OCI-LY3 (cell line): Measurements from ENCODE around the gene LOXHD1.

Source experiments
- H2AFZ ChIP-seq: fragments of 200-600, 300-600 bp; shearing (Covaris generic); 2 replicates; pipeline ENCODE4 v1.6.0; 2014; ENCODE audit warnings: antibody characterized with exemption, low read depth, low read length
- H3K27ac ChIP-seq: fragments of 200-600, 300-600 bp; sonication (generic); 2 replicates; pipeline ENCODE4 v1.5.1; 2014; ENCODE audit warnings: mild to moderate bottlenecking, low read length, moderate library complexity, mixed read lengths
- H3K27me3 ChIP-seq: fragments of 200-600, 300-600 bp; sonication (generic); 2 replicates; pipeline ENCODE4 v1.6.1; 2014; ENCODE audit warnings: low read depth, low read length, mixed read lengths
- H3K36me3 ChIP-seq: fragments of 200-600, 300-600 bp; sonication (generic); replicated peaks from 2 replicates; pipeline ENCODE3; 2014; ENCODE audit warnings: low read depth, low read length, mixed read lengths
- H3K4me1 ChIP-seq: fragments of 300-600, 200-600 bp; sonication (generic); 2 replicates; pipeline ENCODE4 v1.6.1; 2014; ENCODE audit warnings: low read length, mixed read lengths
- H3K4me2 ChIP-seq: fragments of 200-600, 300-600 bp; sonication (generic); 2 replicates; pipeline ENCODE4 v1.6.1; 2014; ENCODE audit warnings: low read length, mixed read lengths
- H3K4me3 ChIP-seq: fragments of 300-600, 200-600 bp; sonication (generic); 2 replicates; pipeline ENCODE4 v1.5.1; 2014; ENCODE audit warnings: antibody characterized with exemption, mild to moderate bottlenecking, low read length, moderate library complexity
- H3K79me2 ChIP-seq: fragments of 300-600, 200-600 bp; shearing (Covaris generic); 2 replicates; pipeline ENCODE4 v1.6.1; 2014; ENCODE audit warnings: mild to moderate bottlenecking, low read length, mixed read lengths
- H3K9ac ChIP-seq: fragments of 300-600, 200-600 bp; shearing (Covaris generic); 2 replicates; pipeline ENCODE4 v1.6.0; 2014; ENCODE audit warnings: mild to moderate bottlenecking, low read length, moderate library complexity
- H3K9me3 ChIP-seq: fragments of 200-600, 300-600 bp; shearing (Covaris generic); 2 replicates; pipeline ENCODE4 v1.6.1; 2014; ENCODE audit warnings: low read length, mixed read lengths; ENCODE audit not compliant: insufficient read depth
- H4K20me1 ChIP-seq: fragments of 200-600, 300-600 bp; sonication (generic); 2 replicates; pipeline ENCODE4 v1.6.1; 2016; ENCODE audit warnings: low read length, mixed read lengths; ENCODE audit not compliant: insufficient read depth
- EZH2phosphoT487 ChIP-seq: fragments of 200-600 bp; shearing (Covaris generic); IDR thresholded peaks from 2 replicates; pipeline ENCODE4 v1.6.1; 2018; ENCODE audit warnings: antibody characterized with exemption, mixed run types, low read depth
- TF ChIP-seq, protein P1 (sequence below): fragments of 200-600, 300-600 bp; sonication (generic); IDR thresholded peaks from 2 replicates; pipeline ENCODE4 v1.5.1; 2014; ENCODE audit warnings: antibody characterized with exemption, low read length, low read depth

Gene LOXHD1

DNA sequence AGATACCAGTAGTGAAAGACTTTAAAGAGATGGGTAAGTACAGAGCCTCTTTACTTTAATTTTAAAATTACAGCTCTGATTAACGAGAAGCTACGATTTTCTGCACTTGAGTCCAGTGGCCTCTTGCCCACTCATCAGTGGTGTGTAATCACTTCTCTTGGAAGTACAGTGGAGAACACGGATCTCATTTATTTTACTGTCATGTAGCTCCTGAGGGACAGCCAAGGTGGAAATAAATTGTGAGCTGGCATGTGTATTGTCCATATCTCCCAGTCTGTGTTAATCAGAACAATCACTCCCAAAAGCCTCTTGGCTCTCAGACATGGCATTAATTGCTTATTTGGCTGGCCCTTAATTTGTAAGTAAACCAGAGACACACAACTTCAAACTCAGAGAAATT is 69.4 kb downstream of the LOXHD1 start:
- no peak overlapping the region for H3K27ac ChIP-seq
- H4K20me1 ChIP-seq = no peaks in the 10 kb centered on the region
- no peak overlapping the region for H2AFZ ChIP-seq
- H3K4me1 ChIP-seq = no peaks in the 10 kb centered on the region
- no peak overlapping the region for H3K4me3 ChIP-seq
- H3K9me3 ChIP-seq = no peaks in the 10 kb centered on the region
- H3K27me3 ChIP-seq = peaks cover 66% of the 10 kb centered on the region
- H3K79me2 ChIP-seq = no peaks in the 10 kb centered on the region
- no peaks in the 10 kb centered on the region for H3K36me3 ChIP-seq
- TF ChIP-seq, protein P1, sequence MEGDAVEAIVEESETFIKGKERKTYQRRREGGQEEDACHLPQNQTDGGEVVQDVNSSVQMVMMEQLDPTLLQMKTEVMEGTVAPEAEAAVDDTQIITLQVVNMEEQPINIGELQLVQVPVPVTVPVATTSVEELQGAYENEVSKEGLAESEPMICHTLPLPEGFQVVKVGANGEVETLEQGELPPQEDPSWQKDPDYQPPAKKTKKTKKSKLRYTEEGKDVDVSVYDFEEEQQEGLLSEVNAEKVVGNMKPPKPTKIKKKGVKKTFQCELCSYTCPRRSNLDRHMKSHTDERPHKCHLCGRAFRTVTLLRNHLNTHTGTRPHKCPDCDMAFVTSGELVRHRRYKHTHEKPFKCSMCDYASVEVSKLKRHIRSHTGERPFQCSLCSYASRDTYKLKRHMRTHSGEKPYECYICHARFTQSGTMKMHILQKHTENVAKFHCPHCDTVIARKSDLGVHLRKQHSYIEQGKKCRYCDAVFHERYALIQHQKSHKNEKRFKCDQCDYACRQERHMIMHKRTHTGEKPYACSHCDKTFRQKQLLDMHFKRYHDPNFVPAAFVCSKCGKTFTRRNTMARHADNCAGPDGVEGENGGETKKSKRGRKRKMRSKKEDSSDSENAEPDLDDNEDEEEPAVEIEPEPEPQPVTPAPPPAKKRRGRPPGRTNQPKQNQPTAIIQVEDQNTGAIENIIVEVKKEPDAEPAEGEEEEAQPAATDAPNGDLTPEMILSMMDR = no peak
- TF ChIP-seq EZH2phosphoT487 = no peak
- no peak overlapping the region for H3K4me2 ChIP-seq
- H3K9ac ChIP-seq = no peak overlapping the region

DNA sequence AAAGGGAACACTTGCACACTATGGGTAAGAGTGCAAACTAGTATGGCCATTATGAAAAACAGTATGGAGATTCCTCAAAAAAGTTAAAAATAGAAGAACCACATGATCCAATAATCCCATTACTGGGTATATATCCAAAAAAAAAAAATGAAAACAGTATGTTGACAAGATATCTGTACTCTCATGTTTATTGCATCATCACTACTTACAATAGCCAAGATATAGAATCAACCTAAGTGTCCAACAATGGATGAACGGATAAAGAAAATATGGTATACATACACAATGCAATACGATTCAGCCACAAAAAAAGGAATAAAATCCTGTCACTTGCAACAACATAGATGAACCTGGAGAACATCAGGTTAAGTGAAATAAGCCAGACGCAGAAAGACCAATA is 73.3 kb downstream of the LOXHD1 start:
- H3K27me3 ChIP-seq = peaks cover 66% of the 10 kb centered on the region
- H4K20me1 ChIP-seq = no peaks in the 10 kb centered on the region
- no peak for TF ChIP-seq EZH2phosphoT487
- TF ChIP-seq, protein P1 = no peak
- H3K79me2 ChIP-seq = no peaks in the 10 kb centered on the region
- no peak overlapping the region for H3K4me3 ChIP-seq
- H3K4me1 ChIP-seq = no peaks in the 10 kb centered on the region
- no peak overlapping the region for H3K27ac ChIP-seq
- no peak overlapping the region for H3K4me2 ChIP-seq
- no peaks in the 10 kb centered on the region for H3K36me3 ChIP-seq
- H2AFZ ChIP-seq = no peak overlapping the region
- peaks cover 13% of the 10 kb centered on the region; the same call in 1 of the 2 replicates for H3K9me3 ChIP-seq
- no peak overlapping the region for H3K9ac ChIP-seq

DNA sequence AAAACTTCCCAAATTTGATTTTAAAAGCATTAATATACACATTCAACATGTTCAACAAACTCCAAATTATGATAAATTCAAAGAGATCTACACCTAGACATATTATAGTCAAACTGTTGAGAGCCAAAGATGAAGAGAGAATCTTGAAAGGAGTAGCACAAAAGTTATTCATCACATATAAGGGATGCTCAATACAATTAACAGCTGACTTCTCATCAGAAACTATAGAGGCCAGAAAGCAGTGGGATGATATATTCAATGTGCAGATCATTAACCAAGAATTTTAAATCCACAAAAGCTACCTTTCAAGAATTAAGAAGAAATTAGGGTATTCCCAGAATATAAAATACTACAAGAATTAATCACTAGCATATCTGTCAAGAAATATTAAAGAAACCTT is 75.4 kb downstream of the LOXHD1 start:
- Histone ChIP-seq H3K4me2 (no peak overlapping the region), H4K20me1 (no peaks in the 10 kb centered on the region), H3K4me1 (no peaks in the 10 kb centered on the region), H3K27me3 (peaks cover 62% of the 10 kb centered on the region), H3K27ac (no peak overlapping the region), H3K9ac (no peak overlapping the region), H3K4me3 (no peak overlapping the region), H3K36me3 (no peaks in the 10 kb centered on the region), H3K79me2 (no peaks in the 10 kb centered on the region), H2AFZ (no peak overlapping the region), H3K9me3 (peaks cover 13% of the 10 kb centered on the region; the same call in 1 of the 2 replicates)
- TF ChIP-seq, protein P1 = no peak
- TF ChIP-seq EZH2phosphoT487 = no peak

DNA sequence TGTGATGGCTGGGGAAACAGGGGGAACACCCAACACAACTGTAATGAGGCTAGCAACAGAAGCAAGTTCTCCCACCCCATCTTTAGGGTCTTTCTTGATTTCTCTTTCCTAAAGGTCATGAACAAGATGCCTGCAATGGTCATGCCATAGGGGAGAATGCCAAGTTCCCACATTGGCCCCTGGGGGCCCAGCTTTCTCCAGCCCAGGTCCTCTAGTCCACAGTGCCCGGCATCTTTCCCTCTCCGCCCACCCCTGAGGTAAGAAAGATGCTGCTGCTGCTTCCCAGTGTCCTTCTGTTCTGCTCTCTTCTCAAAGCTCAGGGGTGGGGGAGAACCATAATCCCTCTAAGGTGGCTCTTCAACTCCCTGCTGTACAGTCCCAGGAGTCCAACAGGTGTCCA is 78.0 kb downstream of the LOXHD1 start:
- H4K20me1 ChIP-seq = no peaks in the 10 kb centered on the region
- H3K79me2 ChIP-seq = no peaks in the 10 kb centered on the region
- H3K27ac ChIP-seq = no peak overlapping the region
- no peak for TF ChIP-seq EZH2phosphoT487
- TF ChIP-seq, protein P1 = no peak
- H3K36me3 ChIP-seq = no peaks in the 10 kb centered on the region
- H3K4me2 ChIP-seq = no peak overlapping the region
- no peak overlapping the region for H3K4me3 ChIP-seq
- H3K9ac ChIP-seq = no peak overlapping the region
- no peak overlapping the region for H2AFZ ChIP-seq
- no peaks in the 10 kb centered on the region for H3K4me1 ChIP-seq
- peaks cover 48% of the 10 kb centered on the region for H3K27me3 ChIP-seq
- peaks cover 13% of the 10 kb centered on the region; the same call in 1 of the 2 replicates for H3K9me3 ChIP-seq
